ENCODE results near the gene ARID3C.

The ARID3C gene

DNA sequence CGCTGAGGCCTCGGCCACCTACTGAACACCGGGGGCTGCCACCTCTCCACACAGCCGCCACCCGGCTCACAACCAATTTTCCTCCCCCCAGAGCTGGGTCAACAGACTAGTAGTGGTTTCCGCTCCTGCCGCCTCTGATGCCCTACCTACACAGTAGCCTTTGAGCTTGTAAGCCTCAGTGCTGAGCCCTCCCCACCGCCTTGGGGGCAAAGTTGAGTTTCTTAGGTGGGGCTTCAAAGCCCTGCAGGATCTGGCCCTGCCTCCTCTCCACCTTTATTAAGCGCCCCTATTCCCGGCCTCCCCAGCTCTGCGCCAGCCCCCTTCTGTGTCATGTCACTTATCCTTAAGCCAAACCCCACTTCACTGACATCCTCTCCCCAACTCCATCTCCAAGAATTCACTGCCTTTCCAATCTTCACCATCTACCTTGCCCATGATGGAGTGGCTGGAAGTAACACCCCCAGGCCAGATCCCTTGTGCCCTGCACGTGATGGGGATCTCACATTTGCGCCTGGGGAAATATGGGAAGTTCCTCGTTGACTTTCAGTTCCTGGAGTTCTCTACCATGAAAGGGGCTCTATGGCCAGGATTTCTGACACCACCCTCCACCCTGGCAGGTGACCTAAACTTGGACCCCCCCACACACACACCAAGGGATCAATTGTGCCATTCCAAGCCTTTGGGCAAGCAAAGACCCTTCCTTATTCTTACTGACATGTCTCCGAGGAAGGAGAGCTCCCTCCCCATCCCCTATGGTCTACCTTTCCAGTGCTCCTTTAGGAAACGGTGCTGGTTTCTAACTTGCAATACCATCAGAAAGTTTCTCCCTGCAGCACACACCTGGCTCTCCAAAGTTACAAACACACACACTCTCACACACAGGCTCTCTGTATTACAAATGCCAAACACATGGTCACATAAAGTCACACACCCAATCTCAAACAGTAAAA lies 36.7 kb downstream of the ARID3C start:
- peak; percentile 36 for DNase-seq

DNA sequence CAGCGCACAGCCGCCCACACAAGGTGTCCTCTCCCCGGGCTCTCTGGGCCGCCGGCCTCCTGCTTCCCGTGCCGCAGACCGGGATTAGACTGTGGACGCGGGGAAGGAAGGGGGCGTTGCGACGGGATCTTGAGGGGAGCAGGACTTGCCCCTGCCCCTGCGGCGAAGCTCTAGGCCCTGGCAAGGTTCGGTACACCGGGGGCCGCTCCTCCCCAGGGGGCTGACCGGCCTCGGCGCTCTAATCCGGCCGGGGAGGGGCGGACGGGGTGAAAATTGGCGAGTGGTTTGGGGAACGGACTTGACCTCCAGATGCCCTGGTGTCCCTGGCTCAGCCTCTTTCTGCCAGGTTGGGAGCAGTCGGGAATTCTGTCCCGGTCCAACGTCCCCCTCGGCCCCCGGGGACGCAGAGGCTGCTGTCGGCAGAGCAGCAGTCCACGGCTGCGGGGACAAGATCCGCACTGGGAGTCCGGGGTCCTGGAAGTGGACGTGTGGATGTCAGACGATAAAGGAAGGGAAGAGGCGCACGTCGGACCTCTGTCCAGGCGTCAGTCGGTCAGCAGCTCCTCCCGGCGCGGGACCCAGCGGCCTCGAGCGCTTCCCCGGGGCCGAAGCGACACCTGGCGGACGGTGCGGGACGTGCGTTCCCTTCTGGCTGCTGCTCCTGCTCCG lies 37.5 kb downstream of the ARID3C start:
- peak; percentile 94 for DNase-seq

DNA sequence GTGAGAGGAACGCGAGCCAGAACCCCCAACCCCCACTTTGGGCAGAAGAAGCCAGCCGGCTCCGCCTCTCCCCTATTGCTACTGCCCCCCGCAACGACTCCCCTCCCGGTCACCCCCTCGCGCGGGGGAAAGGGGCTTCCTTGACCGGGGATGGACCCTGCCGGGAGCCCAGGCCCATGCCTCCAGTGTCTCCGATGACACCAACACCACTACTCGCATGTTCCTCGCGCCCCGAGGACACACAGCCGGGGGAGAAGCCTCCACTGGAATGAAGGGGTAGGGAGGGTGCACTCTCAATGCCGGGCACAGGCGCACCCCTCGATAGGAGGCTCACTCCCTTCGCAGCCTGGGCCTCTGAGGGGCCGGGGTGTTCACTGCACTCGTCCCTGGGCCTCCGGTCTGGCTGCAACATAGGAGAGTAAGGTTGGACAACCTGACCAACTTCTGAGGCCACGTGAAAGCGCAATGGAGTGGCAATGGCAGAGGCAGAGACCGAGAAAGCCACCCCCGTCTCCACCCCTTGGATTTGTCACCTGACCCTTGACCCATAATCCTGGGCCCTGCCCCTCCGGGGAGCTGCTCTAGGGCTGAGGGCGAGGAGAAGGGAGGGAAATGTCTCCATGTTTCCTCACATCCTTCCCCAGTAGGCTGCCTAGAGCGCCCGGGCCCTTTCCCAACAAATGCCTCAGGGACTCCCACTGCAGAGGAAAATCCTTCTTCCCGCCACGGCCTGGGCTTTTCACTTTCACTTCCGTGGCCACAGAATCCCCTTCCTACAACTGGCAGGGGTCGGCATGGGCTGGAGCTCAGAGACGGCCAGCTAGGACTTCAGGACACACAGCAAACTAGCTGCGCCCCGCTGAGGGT lies 38.3 kb downstream of the ARID3C start:
- DNase-seq = peak; percentile 62

DNA sequence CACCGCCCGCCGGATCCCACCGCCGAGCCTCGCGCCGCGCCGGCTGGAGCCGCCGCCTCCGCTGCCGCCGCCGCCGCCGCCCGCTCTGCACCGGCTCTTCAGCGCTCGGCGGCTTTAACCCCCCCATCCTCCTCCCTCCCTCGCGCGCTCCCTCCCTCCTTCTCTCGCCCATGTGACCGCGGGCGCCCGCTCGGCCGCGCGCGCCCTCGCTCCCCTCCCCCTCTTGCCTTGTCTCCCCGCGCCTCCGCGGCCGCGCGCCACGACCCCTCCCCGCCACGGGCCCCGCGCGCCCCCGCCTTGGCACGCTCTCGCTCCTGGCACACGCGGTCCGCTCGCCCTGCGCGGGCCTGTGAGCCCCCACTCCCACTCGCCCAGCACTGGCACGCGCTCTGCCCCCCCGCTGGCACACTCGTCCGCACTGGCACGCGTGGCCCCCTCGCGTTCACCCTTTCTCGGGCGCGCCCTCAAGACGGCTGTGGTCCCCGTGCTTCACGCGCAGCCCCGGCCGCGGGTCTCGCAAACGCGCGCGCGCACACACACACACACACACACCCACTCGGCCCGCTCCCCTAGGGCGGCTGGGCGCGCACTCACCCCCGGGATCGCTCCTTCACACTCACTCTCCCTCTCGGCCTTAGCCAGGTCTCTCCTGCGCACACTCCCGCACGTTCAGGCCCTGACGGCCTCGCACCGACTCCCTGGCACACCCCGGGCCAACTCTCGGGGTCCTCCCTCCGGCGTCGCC lies 39.1 kb downstream of the ARID3C start, which contains the start of gene CNTFR:
CNTFR (minus strand) TSS at position 89 of the 745 bp plus-strand sequence. CDS start 20,743 bp downstream, outside the sequence.
- peak; percentile 87 for DNase-seq

DNA sequence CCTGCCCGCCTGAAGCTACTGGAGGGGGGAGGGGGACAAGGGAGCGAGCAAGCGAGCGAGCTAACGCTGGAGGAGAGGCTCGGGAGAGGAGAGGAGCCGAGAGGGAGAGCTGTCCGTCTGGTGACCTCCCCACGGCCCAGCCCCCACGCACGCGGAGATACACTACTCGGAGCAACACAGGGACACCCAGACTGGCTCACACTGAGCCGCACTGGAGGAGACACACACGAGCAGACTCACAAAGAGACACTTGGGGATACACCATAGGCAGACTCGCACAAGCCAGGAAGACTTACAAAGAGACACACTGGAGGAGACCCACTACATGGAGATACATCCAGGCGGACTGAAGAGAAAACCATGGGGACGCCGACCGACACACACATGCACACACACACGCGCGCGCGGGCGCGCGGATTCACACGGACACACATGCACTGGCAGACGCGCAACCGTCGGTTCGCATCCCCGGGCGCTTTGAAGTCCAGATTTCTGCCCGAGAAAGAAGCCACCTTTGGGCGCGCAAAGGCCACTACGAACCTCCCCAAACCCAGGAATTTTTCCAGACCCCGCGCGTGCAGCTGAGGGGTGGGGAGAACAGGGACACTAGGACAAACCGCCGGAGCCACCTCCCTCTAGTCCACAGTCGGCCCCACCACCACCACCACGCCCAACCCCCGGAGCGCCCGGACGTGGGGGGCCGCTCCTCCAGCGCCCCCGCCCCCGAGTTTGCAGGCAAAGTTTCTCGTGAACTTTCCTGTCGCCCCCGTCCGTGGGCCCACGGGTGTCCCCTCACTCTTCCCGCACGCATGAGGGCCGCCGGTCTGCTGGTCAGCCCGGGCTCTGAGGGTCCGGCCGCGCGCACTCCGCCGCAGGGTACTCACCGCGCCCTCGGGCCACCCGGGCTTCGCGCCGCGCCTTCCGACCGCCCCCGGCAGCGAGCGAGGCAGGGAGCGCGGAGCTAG lies 39.9 kb downstream of the ARID3C start:
- peak; percentile 80 for DNase-seq

DNA sequence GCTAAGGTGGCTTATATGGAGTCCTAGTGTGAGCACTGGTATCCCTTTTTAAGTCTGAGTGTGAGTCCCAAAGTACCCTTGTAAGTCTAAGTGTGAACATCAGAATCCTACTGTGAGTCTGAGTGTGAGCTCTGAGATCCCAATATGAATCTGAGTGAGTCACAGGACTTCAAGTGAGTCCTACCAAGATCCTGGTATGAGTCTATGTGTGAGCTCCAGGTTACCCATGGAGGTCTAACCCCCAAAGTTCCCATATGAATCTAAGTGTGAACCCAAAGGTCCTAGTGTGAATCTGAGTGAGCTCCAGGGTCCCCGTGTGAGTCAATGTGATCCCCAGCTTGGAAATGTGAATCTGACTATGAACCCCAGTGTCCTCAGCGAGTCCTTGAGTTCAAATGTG lies 41.6 kb downstream of the ARID3C start:
- no peak for DNase-seq

DNA sequence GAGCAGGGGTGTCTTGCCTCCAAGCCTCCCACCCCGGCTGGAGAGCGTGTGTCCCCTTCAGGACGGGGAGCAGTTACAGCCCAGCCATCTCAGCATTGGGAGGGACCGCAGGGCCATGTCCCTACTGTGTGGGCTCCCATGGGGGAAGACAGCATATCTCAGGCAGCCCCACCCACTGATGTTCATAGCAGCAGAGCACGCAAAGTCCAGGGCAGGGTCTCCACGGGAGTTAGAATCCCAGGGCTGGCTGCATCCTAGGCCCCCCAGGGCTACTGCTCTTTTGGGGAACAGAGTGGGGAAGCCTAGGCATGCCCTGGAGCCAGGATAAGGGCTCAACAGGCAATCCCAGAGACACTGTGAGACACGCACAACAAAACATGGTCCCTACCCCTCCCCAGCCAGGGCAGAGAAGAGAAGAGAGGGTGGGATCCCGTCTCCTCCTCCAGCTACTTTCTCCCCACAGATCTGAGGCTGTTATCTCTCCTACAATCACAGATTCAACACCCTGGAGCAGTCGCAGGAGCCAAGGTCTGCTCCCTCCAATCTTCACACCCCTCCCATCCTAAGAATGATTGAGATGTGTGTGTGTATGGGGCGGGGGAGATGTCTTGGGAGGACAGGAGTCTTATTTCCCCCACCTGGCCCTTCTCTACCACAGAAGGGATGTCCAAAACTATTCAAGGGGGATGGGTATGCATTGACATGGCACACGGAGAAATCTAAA lies 42.8 kb downstream of the ARID3C start:
- no peak for DNase-seq

DNA sequence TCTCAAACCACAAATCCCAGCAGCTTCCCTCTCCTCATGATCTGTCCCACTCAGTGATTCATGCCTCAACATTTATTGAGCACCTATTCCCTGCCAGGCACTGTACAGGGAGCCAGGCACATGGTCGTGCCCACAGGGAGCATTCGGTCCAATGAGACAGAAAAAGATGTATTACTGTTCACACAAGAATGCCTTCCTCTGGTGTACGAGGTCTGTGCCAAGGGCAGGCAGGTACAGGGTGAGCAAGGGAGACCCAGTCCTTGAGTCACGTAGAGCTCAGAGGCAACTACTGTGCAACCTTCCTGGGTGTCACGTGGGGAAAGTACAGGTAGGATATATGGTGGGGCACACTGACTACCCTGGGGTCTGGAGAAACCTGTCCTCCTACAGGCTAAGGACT lies 43.9 kb downstream of the ARID3C start:
- no peak for DNase-seq

DNA sequence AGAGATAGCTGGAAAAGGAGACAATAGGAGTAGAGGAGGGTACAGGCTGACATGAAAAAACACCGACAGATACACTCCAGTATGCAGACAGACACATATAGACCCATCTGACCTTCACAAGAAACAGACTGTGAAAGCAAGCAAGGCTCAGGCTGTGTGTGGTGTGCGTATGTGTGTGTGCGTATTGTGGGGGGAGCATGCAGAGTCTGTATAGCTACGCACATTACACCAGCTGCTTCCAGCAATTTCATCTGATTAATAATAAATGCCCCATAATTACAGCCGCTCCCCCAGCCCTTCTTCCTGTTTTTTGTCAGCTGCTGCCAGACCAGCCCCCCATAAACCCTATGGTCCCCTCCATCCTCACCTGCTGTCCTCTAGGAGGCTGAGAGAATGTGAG lies 46.1 kb downstream of the ARID3C start:
- peak; percentile 63 for DNase-seq

DNA sequence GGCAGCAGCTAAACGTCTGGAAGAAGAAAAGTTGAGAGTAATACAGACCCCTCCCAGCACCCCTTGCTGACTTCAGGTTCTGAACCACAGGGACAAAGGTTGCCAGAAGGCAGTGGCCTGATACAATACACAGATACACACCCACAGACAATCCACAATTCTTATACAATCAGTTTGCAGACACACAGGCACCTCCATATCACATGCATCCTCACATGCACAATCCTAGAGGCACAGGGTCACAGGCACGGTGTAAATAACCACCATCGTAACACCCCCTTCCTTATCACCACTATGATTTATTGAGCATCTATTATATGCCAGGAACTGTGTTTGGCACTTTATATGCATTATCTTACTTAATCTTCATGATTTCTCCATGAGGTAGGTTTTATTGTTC lies 47.5 kb downstream of the ARID3C start:
- DNase-seq = no peak

DNA sequence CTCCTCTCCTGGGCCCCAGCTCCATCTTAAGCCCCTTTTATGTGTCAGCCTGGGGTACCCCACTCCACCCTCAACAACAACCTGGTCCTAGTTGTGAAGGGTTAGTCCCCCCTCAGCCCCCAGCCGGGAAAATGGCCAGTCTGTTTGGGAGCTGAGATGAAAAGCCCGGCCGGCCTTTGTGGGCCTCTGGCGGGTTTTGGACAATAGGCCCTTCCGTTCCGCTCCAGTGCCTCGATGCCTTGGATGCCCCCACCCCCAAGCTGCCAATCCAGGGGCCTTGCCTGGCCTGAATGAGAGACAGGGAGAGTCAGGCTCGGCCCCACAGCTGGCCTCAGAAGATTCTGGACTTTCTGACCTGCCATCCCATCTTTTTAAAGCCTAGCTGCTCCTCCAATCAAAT lies 48.5 kb downstream of the ARID3C start:
- DNase-seq = peak; percentile 91

DNA sequence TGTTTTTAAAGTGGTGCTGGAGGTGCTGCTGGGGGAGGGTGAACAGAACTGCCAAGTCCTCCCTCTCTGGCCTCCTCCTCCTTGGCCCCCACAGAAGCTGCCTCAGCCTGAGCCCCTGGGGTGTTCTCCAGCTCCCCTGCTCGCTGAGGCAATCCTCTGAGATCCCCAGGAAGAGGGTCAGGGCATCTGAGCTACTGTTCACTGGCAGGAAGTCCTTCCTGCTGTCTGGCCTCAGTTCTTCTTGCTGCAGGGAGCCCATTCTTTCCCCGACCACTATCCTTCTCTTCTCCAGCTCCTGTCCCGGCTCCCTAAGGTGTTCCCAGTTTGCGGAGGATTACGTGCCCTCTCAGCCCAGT lies 49.1 kb downstream of the ARID3C start:
- DNase-seq = peak; percentile 25

DNA sequence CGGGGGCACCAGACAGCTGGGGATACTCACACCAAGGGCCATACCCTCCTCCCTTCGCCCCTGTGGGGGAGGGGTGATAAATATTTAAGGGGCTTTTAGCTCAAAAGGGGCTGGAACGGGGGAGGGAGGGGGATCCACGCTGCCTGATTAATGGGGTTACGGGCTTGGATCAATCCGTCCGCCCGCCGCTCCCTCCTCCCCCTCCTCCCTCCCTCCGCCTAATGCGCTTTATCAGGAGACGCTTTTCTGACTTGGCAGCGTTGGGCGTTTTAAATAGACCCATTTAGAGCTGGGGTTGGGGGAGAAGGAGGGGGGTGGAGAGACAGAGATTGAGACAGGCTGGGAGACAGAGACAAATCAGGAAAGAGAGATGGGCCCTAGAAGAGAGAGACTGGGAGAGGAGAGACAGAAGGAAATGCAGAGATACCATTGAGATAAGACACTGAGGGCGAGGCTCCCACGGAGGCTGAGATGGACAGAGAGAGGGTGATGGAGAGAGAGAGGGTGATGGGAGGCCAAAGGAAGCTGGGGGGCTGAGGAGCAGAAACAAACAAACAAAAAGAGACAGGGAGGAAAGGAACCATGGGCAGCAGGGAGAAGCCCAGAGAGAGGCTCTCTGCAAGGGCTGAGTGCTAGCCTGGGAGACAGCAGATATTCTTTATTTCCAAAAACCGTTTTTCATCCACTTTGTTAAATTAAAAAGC lies 49.6 kb downstream of the ARID3C start:
- peak; percentile 88 for DNase-seq

DNA sequence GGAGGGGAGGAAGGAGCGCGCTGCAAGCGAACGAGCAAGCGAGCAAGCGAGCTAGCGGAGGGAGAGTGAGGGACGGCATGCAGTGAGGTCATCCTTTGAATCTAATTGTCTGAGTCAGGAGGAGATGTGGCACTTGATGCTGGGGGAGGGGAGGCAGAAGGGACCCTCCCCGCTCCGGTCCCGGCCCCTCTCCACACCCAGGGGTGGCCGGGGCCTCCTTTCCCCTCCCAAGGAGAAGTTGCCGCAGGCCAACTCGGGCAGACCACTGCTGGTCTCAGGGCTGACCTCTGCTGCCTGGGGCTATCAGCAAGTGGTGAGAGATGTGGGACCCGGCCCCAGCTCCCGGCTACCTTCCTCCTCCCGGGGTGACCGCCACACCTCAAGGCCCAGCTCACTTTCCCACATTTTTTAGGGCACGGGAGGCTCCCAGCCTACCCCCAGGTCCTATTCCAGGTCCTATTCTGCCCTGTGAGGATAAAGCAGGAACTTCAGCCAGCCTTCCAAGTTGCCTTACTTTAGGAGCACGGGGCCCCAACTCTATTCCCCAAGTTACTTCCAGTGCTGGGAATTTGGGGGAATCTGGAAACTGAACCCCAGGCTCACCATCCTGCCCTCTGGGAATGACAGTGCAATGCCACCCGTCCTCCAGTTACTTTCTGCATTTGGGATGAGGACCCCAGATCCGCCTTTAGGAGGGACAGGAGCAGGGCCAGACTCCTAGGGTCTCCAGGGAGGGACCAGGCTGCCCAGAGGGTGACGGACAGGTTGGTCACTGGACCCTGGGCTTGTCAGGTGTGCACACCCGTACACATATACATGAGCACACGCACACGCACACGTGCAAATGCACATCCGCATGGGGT lies 50.4 kb downstream of the ARID3C start:
- peak; percentile 92 for DNase-seq

DNA sequence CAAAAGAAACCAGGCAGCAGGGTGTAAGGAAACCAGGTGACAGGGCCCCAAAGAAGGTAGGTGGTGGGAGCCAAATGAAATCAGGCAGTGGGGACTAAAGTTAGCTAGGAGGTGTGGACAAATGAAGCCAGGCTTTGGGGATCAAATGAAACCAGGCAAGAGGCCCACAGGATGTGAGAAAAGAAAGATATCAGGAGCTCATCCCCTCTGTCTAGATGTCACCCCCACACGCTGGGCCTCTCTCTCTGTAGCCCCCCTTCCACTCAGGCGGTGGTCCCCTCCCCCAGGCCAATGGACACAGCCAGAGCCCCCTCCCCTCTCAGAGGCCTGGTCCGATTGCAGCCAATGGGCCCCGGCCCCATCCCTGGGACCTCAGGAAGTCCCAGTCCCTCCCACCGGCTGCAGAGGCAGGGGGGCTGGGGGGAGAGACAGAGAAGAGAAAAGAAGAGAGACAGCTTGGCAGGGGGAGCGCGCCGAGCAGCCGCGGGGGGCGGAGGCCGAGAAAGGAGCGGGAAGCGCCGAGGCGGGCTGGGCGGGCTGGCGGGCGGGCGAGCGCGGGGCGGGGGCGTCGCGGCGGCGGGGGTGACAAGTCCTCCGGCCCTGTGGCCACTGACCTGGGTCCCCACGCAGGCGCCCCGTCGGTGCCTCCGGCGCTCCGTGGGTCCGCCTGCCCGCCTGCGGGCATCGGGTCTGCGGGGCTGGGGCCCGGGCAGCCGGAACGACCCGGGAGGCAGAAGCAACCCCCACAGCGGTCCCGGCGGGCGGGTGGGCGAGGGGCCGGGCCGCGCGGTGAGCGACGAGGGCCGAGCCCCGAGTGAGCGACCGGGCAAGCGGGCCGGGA lies 51.2 kb downstream of the ARID3C start:
- DNase-seq = peak; percentile 93

DNA sequence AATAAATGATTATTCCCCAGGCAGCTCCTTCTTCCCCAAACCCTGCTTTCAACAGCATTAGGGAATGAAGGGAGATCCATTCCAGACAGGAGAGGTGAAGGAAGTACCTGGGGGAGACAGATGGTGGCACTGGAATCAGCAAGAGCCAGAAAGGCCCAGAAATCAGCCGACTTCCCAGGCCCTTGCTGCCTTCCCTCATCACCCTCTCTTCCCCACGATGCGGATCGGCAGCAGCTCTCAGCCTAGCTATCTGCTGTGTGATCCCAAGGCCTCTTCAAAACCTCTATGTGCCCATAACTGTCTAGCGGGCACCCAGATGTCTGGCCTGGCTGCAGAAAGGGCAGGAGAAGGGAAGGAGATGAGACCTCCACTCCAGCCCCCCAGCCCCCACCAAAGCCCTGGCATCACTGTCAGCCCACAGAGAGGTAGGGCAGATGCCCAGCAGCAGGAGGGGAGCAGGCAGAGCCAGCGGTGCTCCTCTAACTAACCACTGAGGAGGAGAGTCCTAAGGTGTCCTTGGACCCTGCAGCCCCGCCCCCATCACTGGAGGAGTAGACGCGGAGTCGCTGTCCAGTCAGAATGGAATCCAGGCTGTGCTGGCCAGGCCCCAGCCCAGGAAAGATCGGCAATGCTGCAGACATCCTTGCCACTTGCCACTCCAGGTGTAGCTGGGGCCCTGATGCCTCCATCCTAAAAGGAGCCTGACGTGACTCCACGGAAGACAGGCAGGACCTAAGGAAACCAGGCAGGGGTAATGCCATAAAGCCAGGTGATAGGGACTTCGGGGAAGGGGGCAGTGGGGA lies 52.1 kb downstream of the ARID3C start:
- peak; percentile 80 for DNase-seq

Measured in eye (tissue), 1 donor.